Adipocyte (in vitro differentiated cells): ENCODE results near the gene ADORA2B.
"Not testable (repeated sequence)": the region's sequence is repeated elsewhere in the genome, so short reads cannot be mapped to it uniquely, and the experiment has no call there.

ENCODE experiments used
- DNase-seq: peaks from one replicate; pipeline ENCODE4 v3.0.0-alpha.2; 2015; ENCODE audit warnings: low read depth
- H3K27me3 ChIP-seq: replicated peaks from 2 replicates; pipeline ENCODE4 v1.7.0; 2013; ENCODE audit warnings: mild to moderate bottlenecking, low read length, moderate library complexity; ENCODE audit not compliant: control insufficient read depth, insufficient read depth
- H3K36me3 ChIP-seq: 2 replicates; pipeline ENCODE4 v1.7.0; 2013; ENCODE audit warnings: low read length, mild to moderate bottlenecking, moderate library complexity; ENCODE audit not compliant: control insufficient read depth, insufficient read depth, severe bottlenecking
- H3K4me1 ChIP-seq: 2 replicates; pipeline ENCODE4 v1.7.0; 2013; ENCODE audit warnings: mild to moderate bottlenecking, low read length, moderate library complexity; ENCODE audit not compliant: control insufficient read depth, insufficient read depth
- H3K4me3 ChIP-seq: 2 replicates; pipeline ENCODE4 v1.7.0; 2013; ENCODE audit warnings: mild to moderate bottlenecking, low read length, moderate library complexity
- H3K9ac ChIP-seq: 2 replicates; pipeline ENCODE4 v1.7.0; 2013; ENCODE audit warnings: mild to moderate bottlenecking, low read length, moderate library complexity
- H3K9me3 ChIP-seq: 2 replicates; pipeline ENCODE4 v1.7.0; 2013; ENCODE audit warnings: mild to moderate bottlenecking, low read length, moderate library complexity; ENCODE audit not compliant: control insufficient read depth

Gene ADORA2B

DNA sequence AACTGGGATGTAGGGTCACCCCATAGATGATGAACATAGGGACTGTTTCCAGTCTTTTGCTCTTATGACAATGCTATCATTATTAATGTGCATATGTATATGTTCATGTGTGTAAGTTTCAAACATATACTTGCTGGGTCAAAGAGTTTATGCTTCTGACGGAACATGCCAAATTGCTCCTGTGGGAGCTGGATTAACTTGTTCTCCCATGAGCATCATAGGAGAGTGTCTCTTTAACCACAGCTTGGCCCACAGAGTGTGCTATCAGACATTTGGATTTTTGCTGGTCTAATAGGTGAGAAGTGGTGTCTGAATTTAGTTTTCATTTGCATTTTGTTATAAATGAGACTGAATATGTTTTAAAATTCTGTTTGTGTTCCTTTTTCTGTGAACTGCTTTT, 22.3 kb upstream of the ADORA2B start:
- no peak overlapping the region for H3K4me3 ChIP-seq
- no peak for DNase-seq
- H3K4me1 ChIP-seq, result no peaks in the 10 kb centered on the region
- H3K27me3 ChIP-seq, result peaks cover 5% of the 10 kb centered on the region
- H3K36me3 ChIP-seq, result no peaks in the 10 kb centered on the region
- H3K9ac ChIP-seq, result no peak overlapping the region
- no peaks in the 10 kb centered on the region for H3K9me3 ChIP-seq

DNA sequence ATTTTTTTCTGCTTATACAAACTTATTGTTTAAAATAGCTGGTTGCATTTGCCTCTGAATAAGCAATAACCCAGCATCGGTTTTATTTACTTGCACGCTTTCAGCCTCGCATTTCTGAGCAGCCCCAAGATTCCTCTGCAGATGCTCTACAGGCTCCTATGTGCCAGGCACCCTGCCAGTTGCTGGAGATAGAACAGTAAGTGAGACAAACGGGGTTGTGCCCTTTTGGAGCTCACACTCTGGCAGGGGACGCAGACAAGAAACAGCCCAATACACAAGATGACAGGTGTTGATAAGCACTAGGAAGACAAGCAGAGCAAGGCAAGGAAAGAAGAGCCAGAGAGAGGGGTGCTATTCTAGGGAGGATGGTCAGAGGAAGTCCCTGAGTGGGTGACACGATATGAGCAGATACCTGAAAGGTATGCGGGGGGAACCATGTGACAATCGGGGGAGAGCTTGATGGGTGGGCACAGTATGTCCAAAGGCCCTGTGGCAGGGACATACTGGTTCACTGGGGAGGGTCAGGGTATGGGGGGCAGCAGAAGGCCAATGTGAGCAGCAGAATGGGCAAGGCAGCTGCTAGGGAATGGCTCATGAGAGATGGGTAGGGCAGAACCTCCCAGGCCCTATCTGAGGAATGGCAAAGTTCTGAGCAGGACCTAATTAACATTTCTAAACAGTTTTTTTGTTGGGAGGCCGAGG, 18.7 kb upstream of the ADORA2B start:
- Histone ChIP-seq H3K27me3 (peaks cover 18% of the 10 kb centered on the region), H3K36me3 (no peaks in the 10 kb centered on the region), H3K4me1 (no peaks in the 10 kb centered on the region), H3K9me3 (no peaks in the 10 kb centered on the region), H3K4me3 (no peak overlapping the region), H3K9ac (no peak overlapping the region)
- DNase-seq, result no peak

DNA sequence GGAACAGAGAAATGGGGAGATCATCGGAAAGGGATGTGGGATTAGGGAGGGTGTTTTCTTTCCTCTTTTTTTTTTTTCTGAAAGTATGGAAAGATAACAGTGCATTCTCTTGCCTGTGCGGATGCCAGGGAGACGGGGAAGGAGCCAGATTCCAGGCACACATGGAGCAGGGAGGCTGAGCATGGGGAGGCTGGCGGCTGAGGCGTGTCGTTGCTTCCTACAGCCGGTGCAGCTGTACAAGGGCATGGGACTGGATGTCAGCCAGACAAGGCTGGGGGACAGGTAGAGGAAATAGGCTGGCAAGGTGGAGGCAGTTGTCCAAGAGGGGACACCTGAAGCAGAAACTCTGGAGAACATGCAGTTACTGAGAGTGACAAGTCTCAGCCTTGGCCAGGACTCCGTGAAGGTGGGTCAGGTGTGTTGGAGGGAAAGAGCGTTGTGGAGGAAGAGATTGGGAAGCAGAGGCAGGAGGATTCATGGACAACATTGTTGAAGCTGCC, 16.6 kb upstream of the ADORA2B start:
- Histone ChIP-seq H3K9me3 (no peaks in the 10 kb centered on the region), H3K36me3 (no peaks in the 10 kb centered on the region), H3K27me3 (peaks cover 18% of the 10 kb centered on the region), H3K4me3 (no peak overlapping the region), H3K9ac (no peak overlapping the region), H3K4me1 (no peaks in the 10 kb centered on the region)
- no peak for DNase-seq

DNA sequence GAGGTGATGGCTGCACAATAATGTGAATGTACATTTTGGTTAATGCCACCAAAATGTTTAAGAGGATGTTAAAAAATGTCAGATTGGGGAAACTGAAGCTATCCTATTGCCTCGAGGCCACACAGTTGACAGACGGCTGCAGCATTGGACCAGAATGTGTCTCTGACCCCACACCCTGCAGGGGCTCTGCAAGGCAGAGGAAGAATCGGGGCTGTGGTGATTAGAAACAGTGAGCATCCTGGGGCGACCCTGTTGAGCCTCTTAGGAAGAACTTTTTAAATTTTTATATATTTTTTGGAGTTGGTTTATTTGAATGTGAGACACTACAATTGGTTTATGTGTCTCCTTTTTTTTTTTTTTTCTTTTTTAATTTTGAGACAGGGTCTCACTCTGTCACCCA, 15.0 kb upstream of the ADORA2B start:
- Histone ChIP-seq H3K36me3 (no peaks in the 10 kb centered on the region), H3K9ac (no peak overlapping the region), H3K9me3 (no peaks in the 10 kb centered on the region), H3K4me1 (no peaks in the 10 kb centered on the region), H3K27me3 (peaks cover 18% of the 10 kb centered on the region), H3K4me3 (no peak overlapping the region)
- DNase-seq, result no peak

DNA sequence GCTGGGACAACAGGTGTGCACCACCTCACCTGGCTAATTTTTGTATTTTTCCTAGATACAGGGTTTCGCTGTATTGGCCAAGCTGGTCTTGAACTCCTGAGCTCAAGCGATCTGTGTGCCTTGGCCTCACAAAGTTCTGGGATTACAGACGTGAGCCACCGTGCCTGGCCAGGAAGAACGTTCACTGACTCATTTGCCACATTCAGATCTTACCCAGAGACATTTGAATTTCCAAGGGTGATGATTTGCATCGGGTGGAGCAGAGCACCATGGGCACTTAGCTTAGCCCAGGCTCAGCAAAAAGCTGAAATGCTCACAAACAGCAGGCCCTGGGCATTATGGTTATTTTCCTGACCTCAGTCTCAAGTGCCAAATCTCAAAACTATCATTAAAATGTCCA, 14.5 kb upstream of the ADORA2B start:
- DNase-seq, result no peak
- no peaks in the 10 kb centered on the region for H3K36me3 ChIP-seq
- no peaks in the 10 kb centered on the region for H3K9me3 ChIP-seq

DNA sequence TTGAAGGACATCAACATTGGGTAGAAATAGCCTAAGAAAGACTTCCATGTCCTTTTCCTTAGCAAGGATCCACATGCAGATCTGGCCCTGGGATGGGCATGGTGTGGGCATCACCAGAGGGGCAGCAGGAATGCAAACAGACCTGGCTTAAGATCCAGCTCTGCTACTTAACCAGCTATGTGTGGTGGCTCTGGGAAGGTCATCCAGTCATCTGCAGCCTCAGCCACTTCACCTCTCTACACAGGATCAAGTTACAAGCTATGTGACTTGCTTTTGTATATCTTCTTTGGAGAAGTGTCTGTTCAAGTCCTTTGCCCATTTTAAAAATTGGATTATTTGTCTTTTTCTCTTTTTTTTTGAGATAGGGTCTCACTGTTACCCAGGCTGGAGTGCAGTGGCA, 13.5 kb upstream of the ADORA2B start:
- Histone ChIP-seq H3K36me3 (no peaks in the 10 kb centered on the region), H3K9me3 (no peaks in the 10 kb centered on the region), H3K4me3 (no peak overlapping the region), H3K9ac (no peak overlapping the region), H3K4me1 (no peaks in the 10 kb centered on the region), H3K27me3 (peaks cover 18% of the 10 kb centered on the region)
- no peak for DNase-seq

More for the DNA sequence above, 14.5 kb upstream of the ADORA2B start:
- no peak overlapping the region for H3K9ac ChIP-seq
- no peak overlapping the region for H3K4me3 ChIP-seq
- peaks cover 18% of the 10 kb centered on the region for H3K27me3 ChIP-seq
- H3K4me1 ChIP-seq, result no peaks in the 10 kb centered on the region

DNA sequence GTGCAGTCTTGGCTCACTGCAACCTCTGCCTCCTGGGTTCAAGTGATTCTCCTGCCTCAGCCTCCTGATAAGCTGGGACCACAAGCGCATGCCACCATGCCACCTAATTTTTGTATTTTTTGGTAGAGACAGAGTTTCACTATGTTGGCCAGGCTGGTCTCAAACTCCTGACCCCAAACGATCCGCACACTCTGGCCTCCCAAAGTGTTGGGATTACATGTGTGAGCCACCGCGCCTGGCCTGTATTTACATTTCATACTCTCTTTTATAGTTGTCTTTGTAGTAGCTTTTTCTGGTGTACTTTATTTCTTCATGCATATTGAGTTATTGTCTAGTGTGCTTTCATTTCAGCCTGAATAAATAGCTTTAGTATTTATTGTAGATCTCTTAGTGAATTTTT, 10.1 kb upstream of the ADORA2B start:
- Histone ChIP-seq H3K36me3 (no peaks in the 10 kb centered on the region), H3K27me3 (no peaks in the 10 kb centered on the region), H3K4me3 (no peak overlapping the region), H3K9ac (no peak overlapping the region), H3K9me3 (no peaks in the 10 kb centered on the region), H3K4me1 (no peaks in the 10 kb centered on the region)
- no peak for DNase-seq

DNA sequence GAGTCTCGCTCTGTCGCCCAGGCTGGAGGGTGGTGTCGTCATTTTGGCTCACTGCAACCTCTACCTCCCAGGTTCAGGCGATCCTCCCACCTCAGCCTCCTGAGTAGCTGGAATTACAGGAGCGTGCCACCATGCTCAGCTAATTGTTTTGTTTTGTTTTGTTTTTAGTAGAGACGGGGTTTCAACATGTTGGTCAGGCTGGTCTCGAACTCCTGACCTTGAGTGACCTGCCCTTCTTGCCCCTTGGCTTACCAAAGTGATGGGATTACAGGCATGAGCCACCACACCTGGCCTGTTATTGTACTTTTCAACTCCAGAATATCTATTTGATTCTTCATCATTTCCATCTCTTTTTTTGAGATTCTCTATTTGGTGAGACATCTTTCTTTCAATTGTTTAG, 9.0 kb upstream of the ADORA2B start:
- H3K27me3 ChIP-seq, result no peaks in the 10 kb centered on the region
- H3K9me3 ChIP-seq, result no peaks in the 10 kb centered on the region
- H3K4me1 ChIP-seq, result no peaks in the 10 kb centered on the region
- no peak overlapping the region for H3K4me3 ChIP-seq
- H3K9ac ChIP-seq, result no peak overlapping the region
- H3K36me3 ChIP-seq, result no peaks in the 10 kb centered on the region
- no peak for DNase-seq

DNA sequence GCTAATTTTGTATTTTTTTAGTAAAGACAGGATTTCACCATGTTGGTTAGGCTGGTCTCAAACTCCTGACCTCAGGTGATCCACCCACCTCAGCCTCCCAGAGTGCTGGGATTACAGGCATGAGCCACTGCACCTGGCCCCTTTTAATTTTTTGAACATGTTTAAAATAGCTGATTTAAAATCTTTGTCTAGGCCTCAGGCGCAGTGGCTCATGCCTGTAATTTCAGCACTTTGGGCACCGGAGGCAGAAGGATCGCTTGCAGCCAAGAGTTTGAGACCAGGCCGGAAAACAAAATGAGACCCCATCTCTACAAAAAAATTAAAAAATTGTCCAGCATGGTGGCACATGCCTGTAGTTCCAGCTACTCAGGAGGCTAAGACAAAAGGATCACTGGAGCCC, 8.4 kb upstream of the ADORA2B start:
- H3K36me3 ChIP-seq, H3K9me3 ChIP-seq, H3K27me3 ChIP-seq, DNase-seq, H3K4me1 ChIP-seq, H3K9ac ChIP-seq, H3K4me3 ChIP-seq: not testable (repeated sequence)

DNA sequence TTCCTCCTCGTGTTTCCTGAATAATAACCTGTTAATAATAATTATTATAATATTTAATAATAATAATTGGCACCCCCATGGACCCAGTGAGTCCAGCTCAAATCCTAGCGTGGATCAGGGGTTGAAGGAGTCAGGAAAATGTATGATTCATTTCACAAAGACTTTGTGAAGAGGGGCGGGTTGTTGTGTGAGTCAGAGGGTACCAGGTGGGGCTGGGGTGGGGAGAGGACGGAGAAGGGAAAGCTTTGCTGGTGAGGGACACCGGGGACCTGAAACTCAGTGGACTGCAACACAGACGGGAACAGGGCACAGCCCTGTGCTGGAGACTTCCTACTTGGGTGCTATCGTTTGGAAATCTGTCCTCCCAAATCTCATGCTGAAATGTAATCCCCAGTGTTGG, 3.1 kb upstream of the ADORA2B start:
- H3K27me3 ChIP-seq, result no peaks in the 10 kb centered on the region
- DNase-seq, result no peak
- no peaks in the 10 kb centered on the region for H3K9me3 ChIP-seq
- H3K9ac ChIP-seq, result no peak overlapping the region
- H3K36me3 ChIP-seq, result no peaks in the 10 kb centered on the region
- H3K4me3 ChIP-seq, result no peak overlapping the region
- peaks cover 15% of the 10 kb centered on the region for H3K4me1 ChIP-seq

DNA sequence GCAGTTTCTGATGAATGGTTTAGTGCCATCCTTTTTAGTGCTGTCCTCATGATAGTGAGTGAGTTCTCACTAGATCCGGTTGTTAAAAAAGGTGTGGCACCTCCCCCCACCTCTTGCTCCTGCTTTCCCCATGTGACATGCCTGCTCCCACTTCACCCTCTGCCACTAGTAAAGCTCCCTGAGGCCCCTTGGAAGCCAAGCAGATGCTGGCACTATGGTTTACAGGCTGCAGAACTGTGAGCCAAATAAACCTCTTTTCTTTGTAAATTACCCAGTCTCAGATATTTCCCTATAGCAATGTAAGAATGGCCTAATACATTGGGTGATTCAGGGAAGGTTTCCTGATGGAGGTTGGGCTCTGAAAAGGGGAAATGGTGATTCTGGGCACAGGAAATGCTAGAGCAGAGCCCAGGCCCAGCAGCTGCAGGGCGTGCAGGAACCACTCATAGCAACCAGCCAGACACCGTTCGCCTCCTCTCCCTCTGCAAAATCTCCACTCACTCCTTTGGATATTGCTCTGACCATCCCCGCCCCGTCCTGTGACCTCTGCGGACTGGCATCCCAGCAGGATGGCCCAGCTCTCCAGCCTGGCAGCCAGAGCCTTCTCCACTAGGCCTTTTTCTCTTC, 2.6 kb upstream of the ADORA2B start:
- Histone ChIP-seq H3K36me3 (no peaks in the 10 kb centered on the region), H3K9ac (no peak overlapping the region), H3K4me1 (peaks cover 21% of the 10 kb centered on the region), H3K9me3 (no peaks in the 10 kb centered on the region), H3K27me3 (no peaks in the 10 kb centered on the region), H3K4me3 (no peak overlapping the region)
- DNase-seq, result no peak
